HG03571 (cell line): ENCODE data around the gene HAX1.
A peak's percentile ranks its signal among the peaks of the same experiment; 100 is the strongest.
"Not testable (repeated sequence)": the region's sequence is repeated elsewhere in the genome, so short reads cannot be mapped to it uniquely, and the experiment has no call there.

ENCODE experiments used
- ATAC-seq: cut with Tn5 transposase; IDR thresholded peaks from one replicate; pipeline ENCODE4 v1.9.1; 2021; ENCODE audit not compliant: unreplicated experiment

The HAX1 gene

GRCh38 chr1:154276797-154277196 is 4.4 kb downstream of the HAX1 start:
- no peak for ATAC-seq

- ATAC-seq = not testable (repeated sequence)
These were observed 15.2 kb downstream of the HAX1 start for GRCh38 chr1:154287591-154287990.

DNA sequence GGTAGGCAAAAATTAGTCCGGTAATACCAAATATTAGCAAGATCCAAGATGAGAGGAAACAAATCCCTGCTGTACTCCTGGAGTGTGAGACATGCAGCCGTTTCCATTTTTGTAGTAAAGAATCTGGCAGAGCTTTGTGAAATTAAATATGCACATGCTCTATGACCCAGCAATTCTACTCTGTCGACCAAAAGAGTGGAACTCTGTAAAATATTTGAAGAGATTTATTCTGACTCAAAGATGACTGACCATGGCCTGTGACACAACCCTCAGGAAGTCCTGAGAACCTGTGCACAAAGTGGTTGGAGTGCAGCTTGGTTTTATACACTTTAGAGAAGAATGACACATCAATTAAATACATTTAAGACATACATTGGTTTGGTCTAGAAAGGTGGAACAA is 16.2 kb downstream of the HAX1 start:
- ATAC-seq = no peak

DNA sequence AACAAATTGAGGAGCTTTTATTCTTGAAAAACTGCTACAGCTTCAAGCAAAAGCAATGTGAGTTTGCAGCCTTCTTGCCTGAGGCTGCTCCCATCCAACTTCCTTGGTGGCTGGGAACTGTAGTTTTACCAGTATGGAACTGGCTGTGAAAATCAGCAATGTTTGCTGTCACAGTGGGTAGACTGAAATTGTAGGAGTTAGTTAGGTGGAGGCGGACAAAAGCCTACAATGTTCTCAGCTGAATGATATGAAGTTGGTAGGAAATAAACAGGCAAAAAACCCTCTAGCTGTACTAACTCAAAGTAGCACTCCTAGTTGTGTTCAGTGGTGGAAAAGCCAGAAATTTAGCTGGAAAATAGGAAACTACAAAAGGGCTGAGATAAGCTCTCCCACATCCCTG is 18.5 kb downstream of the HAX1 start:
- ATAC-seq = no peak

DNA sequence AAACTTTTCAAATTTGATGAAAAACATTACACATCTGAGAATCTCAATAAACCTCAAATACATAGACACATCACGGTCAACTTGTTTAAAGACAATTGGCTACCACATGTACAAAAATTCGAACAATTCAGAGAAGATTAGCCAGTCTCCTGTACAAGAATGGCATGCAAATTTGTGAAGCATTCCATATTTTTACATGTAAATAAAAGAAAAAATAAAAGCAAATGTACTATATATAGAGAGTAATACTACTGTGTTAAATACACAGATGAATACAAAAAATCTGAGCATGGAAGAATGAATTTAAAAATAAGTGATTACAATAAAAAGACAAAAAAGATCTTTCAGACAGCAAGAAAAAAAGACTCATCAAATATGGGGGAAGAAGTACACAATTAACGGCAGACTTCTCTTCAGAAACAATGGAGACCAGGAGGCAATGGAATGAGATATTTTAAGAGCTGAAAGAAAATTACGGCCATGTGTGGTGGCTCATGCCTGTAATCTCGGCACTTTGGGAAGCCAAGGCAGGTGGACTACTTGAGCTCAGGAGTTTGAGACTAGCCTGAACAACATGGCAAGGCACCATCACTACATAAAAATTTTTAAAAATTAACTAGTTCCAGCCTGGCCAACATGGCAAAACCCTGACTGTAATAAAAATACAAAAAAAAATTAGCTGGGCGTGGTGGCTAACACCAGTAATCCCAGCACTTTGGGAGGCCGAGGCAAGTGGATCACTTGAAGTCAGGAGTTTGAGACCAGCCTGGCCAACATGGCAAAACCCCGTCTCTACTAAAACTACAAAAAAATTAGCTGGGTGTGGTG is 23.2 kb downstream of the HAX1 start:
- ATAC-seq = no peak

- no peak for ATAC-seq
These were observed 29.2 kb downstream of the HAX1 start for GRCh38 chr1:154301582-154301981.

- ATAC-seq = no peak
These were observed 32.4 kb downstream of the HAX1 start for GRCh38 chr1:154304664-154305337.

DNA sequence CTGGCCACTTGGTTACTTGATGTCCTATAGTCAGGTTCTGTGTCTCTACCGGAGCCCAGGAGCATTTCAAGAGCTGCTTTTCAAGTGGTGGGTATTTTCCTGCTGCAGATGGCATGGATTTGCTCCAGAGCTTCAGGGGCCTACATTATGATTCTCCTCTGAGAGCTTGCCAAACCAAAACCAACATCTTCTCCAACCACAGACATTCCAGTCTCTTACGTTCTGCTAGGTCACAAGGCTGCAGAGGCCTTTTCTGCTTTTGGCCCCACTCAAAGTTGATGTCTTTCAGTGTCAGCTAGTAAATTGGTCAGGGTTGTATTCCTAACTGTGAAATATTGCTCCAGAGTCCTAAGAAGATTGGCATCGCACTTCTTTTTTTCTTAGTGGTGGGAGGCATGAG is 33.7 kb downstream of the HAX1 start:
- no peak for ATAC-seq

- not testable (repeated sequence) for ATAC-seq
These were observed 35.3 kb downstream of the HAX1 start for GRCh38 chr1:154307670-154308270.

GRCh38 chr1:154309136-154309535 is 36.7 kb downstream of the HAX1 start:
- not testable (repeated sequence) for ATAC-seq

GRCh38 chr1:154312229-154313065 is 40.0 kb downstream of the HAX1 start:
- not testable (repeated sequence) for ATAC-seq

DNA sequence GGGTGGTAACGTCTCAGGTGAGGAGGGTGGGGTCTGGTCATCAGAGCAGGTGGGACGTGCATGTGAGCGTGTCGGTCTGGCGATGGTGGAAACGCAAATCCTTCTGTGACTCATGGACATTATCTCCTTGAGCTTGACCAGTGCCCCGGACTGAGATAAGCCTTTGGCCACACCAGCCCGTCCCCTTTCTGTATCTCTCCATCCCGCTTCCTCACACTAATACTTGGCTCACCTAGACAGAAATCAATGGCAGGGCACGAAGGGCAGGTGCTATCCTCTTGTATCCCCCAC is 40.6 kb downstream of the HAX1 start:
- no peak for ATAC-seq

DNA sequence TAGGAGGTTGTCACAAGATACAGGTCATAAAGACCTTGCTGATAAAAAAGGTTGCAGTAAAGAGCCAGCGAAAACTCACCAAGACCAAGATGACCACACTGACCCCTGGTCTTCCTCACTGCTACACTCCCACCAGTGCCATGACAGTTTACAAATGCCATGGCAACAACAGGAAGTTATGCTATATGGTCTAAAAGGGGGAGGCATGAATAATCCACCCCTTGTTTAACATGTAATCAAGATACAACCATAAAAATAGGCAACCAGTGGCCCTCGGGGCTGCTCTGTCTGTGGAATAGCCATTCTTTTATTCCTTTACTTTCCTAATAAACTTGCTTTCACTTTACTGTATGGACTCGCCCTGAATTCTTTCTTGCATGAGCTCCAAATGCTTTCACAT is 41.8 kb downstream of the HAX1 start:
- ATAC-seq = not testable (repeated sequence)

- ATAC-seq = no peak
These were observed 44.3 kb downstream of the HAX1 start for GRCh38 chr1:154316704-154317103.

DNA sequence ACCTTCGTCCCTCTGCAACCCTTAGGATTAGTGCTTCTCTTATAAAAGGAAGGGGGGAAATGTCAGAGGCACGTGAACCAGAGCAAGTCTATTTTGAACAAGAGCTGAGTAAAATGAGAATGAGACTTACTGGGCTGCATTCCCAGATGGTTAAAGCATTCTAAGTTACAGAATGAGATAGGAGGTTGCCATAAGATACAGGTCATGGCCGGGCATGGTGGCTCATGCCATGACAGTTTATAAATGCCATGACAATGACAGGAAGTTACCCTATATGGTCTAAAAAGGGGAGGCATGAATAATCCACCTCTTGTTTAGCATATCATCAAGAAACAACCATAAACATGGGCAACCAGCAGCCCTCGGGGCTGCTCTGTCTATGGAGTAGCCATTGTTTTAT is 46.0 kb downstream of the HAX1 start:
- ATAC-seq = no peak

- ATAC-seq = no peak
These were observed 48.6 kb downstream of the HAX1 start, which contains the start of gene AQP10 for GRCh38 chr1:154320882-154321608. Gene AQP10, plus strand, starts transcription at chr1:154321093. Its CDS starts 63 bp downstream, at chr1:154321156.

DNA sequence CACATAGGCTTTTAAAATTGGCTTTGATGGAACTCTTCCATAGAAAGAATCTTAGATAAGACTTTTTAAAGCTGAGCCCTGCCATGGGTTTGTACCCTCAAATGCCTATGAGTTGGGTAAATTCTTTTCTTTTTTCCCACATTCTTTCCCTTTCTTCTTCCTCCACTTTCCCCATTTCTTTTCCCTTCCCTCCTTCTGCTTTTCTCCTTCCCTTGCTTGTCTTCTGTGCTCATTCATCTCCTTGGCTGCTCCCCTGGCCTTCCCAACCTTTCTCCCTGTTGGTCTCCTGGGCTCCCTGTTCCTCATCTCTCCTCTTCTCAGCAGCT is 49.1 kb downstream of the HAX1 start:
- not testable (repeated sequence) for ATAC-seq

DNA sequence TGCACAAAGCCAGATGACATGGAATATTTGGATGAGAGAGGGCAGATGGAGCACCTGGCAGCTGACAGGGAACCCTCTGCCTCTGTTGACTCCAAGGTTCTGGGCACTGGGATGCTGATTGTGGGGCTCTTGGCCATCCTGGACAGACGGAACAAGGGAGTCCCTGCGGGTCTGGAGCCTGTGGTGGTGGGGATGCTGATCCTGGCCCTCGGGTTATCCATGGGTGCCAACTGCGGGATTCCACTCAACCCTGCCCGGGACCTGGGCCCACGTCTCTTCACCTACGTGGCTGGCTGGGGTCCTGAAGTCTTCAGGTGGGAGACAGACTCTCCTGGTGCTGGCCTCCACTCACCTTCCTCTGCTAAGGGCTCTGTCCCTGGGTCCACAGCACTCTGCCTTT is 51.1 kb downstream of the HAX1 start:
- no peak for ATAC-seq

DNA sequence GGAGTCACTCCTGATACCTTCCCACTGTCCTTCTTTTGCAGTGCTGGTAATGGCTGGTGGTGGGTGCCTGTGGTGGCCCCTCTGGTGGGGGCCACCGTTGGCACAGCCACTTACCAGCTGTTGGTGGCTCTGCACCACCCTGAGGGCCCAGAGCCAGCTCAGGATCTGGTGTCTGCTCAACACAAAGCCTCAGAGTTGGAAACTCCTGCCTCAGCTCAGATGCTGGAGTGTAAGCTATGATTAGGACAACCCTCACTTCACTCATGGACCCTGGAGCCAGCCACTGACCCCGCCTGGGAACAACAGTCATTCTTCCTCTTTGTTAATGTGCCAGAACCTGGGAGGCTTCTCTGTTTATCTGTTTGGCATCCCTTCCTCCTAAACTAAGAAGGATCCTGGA is 51.8 kb downstream of the HAX1 start:
- ATAC-seq = no peak

DNA sequence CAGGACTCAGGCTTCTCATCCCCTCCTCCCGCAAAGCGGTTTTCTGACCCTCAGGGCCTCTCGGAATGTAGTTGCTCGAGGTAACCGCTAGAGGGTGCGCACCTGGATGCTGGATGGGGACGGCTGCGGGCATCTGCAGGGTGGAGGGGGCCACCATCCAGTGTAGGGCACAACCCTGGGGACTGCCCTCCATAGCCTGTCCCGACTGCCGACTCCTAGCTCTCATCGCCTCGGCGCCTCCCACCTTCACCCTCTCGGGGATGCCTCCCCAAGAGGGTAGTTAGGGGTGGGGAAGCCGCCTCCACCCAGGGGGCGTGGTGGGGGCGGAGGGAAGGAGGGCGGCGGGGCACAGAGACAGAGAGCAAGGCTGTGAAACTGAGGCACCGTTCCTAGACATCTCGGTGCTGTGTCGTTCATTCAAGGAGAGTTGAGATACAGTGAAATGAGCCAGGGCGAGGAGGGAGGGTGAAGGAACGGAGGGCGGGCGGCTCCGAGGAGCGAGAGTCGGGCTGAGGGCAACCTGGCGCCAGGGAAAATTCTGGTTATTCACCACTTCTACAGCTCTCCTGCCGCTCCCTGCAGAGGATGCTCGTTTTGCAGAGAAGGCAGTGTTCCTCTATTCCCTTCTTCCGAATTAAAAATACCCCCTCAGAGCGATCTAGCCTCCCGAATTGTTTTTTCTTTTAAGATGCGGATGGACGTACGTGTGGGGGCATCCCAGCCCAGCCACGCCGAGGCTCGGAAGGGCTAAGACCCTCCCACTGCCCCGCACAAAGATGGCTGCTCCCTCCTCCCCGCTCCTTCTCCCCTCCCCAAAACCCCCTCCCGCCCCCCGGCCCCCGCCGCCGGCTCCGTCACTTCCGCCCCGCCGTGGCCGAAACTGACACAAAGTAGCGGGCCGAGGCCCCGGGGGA is 52.5 kb downstream of the HAX1 start, which contains the start of gene ATP8B2:
Gene ATP8B2 (plus strand): TSS at position 857 of the 914 bp plus-strand sequence. CDS start 2,617 bp downstream, outside the sequence.
- ATAC-seq = peak; percentile 41
